NB4 (cell line): ENCODE data around the gene CPNE6.

Source experiments
- DNase-seq: peaks from one replicate; pipeline ENCODE4 v3.0.0; 2010; ENCODE audit warnings: low read depth
- H3K4me3 ChIP-seq: one replicate; pipeline ENCODE4 v1.5.1; 2011; ENCODE audit warnings: mild to moderate bottlenecking, low read depth, low read length, moderate library complexity
- MYC ChIP-seq: IDR thresholded peaks from 2 replicates; pipeline ENCODE4 v1.6.1; 2011; ENCODE audit warnings: low read depth, low read length
- POLR2A ChIP-seq: IDR thresholded peaks from 2 replicates; pipeline ENCODE4 v1.6.1; 2011; ENCODE audit warnings: mild to moderate bottlenecking; ENCODE audit not compliant: insufficient read length; ENCODE audit errors: extremely low read depth
- TF ChIP-seq, protein P1 (sequence below): IDR thresholded peaks from 2 replicates; pipeline ENCODE4 v1.6.1; 2011; ENCODE audit warnings: low read depth, low read length
- TF ChIP-seq, protein P2 (sequence below): IDR thresholded peaks from one replicate; pipeline ENCODE4 v1.5.1; 2012; ENCODE audit warnings: low read depth, low read length

Gene CPNE6

DNA sequence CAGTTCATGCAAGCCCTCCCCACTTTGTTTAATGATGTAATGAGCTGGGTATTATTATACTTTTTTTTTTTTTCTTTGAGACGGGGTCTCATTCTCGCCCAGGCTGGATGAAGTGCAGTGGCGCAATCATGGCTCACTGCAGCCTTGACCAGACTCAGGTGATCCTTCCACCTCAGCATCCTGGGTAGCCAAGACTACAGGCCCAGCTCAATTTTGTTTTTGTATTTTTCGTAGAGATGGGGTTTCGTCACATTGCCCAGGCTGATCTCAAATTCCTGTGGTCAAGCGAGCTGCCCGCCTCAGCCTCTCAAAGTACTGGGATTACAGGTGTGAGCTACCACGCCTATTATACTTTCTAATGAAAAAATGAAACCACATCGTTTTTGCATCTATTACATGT, 38.7 kb downstream of the CPNE6 start:
- TF ChIP-seq, protein P1, sequence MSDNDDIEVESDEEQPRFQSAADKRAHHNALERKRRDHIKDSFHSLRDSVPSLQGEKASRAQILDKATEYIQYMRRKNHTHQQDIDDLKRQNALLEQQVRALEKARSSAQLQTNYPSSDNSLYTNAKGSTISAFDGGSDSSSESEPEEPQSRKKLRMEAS = no peak
- no peak for TF ChIP-seq MYC
- TF ChIP-seq, protein P2, sequence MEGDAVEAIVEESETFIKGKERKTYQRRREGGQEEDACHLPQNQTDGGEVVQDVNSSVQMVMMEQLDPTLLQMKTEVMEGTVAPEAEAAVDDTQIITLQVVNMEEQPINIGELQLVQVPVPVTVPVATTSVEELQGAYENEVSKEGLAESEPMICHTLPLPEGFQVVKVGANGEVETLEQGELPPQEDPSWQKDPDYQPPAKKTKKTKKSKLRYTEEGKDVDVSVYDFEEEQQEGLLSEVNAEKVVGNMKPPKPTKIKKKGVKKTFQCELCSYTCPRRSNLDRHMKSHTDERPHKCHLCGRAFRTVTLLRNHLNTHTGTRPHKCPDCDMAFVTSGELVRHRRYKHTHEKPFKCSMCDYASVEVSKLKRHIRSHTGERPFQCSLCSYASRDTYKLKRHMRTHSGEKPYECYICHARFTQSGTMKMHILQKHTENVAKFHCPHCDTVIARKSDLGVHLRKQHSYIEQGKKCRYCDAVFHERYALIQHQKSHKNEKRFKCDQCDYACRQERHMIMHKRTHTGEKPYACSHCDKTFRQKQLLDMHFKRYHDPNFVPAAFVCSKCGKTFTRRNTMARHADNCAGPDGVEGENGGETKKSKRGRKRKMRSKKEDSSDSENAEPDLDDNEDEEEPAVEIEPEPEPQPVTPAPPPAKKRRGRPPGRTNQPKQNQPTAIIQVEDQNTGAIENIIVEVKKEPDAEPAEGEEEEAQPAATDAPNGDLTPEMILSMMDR = no peak
- no peak for TF ChIP-seq POLR2A
- DNase-seq = no peak

DNA sequence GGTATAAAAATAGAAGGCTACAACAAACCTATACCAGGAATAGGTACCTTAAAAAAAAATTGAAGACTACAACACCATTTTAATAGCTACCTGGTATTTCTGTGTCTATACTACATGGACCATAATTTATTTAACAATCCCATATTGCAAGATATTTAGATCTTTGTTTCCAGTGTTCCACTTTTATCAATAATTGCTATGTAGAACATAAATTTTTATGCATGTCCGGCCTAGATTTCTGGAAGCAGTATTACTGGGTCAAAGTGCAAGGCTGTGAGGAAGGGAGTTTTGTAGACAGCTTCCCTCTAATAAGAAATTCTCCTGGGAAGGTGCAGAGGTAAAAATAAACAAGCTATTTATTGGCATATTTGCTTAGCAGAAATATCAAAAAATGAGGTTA, 39.2 kb downstream of the CPNE6 start:
- no peak overlapping the region for H3K4me3 ChIP-seq
- DNase-seq = no peak
- TF ChIP-seq, protein P1 = no peak
- TF ChIP-seq POLR2A (no peak), MYC (no peak)
- TF ChIP-seq, protein P2 = no peak

More for the DNA sequence above, 38.7 kb downstream of the CPNE6 start:
- H3K4me3 ChIP-seq = no peak overlapping the region

DNA sequence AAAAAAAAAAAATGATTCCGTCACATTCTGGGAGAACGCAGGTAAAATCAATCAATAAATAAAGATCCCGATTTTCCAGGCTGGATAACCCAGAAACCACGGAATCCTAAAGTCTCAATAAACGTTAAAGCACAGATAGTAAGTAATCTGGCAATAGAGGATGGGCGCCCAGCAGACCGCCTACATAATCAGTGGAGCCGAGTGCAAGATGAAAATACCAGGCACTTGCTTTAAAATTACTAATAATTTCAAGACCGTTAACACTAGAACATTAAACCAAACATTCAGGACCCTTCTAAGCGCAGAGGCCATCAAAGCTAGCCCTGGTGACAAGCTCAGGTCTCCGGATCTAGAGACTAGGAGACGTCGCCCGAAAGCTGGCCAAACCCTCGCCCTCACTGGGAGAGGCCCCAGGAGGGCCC, 42.0 kb downstream of the CPNE6 start:
- no peak for DNase-seq
- peak overlapping the region; percentile 87 for H3K4me3 ChIP-seq
- TF ChIP-seq POLR2A (no peak), MYC (no peak)
- TF ChIP-seq, protein P1 = no peak
- TF ChIP-seq, protein P2 = no peak

DNA sequence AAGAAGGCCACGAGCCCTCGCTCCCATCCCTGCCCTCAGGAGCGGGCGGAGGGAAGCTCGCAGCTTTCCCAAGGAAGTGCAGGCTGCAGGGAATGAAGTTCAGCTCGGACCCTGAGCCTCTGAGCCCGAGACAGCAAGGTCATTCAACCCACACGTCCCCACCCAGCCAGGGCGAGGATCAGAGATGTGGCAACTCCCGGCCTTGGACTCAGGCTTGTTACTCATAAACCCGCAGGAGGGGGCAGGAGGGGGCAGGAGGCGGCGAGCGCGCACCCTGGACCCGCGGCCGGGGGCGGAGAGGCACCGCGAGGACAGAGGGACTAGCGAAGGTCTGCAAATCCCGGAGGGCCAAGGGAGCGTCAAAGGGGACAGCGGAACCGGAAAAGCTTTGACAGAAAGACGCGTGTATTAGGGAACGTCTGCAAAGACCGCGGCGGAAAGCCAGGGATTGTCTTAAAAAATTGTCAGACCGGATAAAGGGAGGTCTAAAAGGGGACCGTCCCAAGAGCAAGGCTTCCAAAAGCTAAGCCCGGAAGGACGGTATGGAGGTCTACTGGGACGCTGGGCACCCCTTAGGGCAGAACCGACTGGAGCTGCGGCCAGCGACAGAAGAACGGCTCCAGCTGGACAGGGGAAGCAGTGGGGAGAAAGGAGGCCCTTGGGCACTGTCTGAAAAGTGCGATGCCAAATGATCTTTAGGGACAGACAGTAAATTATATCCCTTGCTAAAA, 42.6 kb downstream of the CPNE6 start:
- peak; percentile 98 for DNase-seq
- H3K4me3 ChIP-seq = peak overlapping the region; percentile 87
- TF ChIP-seq MYC (peak; percentile 30), POLR2A (peak; percentile 65)
- TF ChIP-seq, protein P2 = no peak
- TF ChIP-seq, protein P1 = peak; percentile 59; the same call in 1 of the 2 replicates

DNA sequence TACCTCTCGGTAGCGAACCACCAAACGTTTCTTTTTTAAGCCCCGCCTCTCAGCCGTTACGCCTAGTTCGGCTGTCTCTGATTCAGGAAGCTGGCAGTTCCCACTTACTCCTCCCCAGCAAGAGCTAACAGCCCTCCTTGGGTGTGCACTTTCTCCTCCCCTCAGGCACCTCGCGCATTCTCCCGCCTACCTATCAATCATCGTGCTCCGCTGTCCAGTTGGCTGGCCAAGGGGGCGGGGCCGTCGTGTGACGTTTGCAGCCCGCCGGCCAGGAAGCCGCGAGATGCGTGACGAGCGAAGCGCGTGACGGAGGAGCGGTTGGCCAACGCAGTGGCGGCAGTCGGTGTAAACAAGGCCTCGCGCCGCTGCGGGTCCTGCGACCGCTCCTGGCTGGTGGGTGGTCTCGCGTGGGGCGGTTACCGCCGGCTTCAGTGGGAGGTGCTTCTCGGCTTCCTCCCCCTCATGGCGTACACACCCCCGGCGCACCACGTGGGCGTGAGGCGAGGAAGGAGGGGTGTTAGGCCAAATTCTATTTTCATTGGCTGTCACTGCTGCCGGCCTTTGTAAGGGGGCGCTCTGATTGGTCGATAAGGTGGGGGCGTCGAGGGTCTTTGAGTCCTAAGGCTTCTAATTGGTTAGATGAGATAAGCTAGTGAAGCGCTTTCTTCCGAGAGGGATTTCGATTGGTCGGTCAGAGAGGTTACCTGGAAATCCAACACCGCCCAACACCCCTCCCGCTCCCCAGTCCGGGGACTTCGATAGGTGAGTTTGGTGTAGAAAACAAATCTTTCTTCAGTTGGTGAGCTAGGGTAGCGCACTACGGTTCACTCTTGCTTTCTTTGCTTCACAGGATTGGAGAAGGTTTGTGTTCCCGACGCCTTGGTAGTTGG, 43.4 kb downstream of the CPNE6 start, which contains the start of the genes DCAF11 and NRL:
Gene DCAF11, plus strand, starts transcription at position 246 of the 890 bp plus-strand sequence. CDS start 818 bp downstream, outside the sequence.
Gene NRL, minus strand, starts transcription at position 418 of the 890 bp plus-strand sequence. CDS start 32,101 bp downstream, outside the sequence.
- DNase-seq = peak; percentile 99
- peak; percentile 70 for TF ChIP-seq POLR2A
- TF ChIP-seq, protein P1 = peak; percentile 98
- TF ChIP-seq, protein P2 = no peak
- TF ChIP-seq MYC = peak; percentile 97
- H3K4me3 ChIP-seq = peak within 1 kb of the TSS; percentile 96
